Measurements from ENCODE around the gene CDC73. TPM values are rescaled to one million over a fixed set of nuclear protein-coding genes. Genes with fewer than 3 reads are reported as not detected.

CDC73 gene
- total RNA-seq: 10 to 100 TPM; 39.0 to 45.2 TPM

DNA sequence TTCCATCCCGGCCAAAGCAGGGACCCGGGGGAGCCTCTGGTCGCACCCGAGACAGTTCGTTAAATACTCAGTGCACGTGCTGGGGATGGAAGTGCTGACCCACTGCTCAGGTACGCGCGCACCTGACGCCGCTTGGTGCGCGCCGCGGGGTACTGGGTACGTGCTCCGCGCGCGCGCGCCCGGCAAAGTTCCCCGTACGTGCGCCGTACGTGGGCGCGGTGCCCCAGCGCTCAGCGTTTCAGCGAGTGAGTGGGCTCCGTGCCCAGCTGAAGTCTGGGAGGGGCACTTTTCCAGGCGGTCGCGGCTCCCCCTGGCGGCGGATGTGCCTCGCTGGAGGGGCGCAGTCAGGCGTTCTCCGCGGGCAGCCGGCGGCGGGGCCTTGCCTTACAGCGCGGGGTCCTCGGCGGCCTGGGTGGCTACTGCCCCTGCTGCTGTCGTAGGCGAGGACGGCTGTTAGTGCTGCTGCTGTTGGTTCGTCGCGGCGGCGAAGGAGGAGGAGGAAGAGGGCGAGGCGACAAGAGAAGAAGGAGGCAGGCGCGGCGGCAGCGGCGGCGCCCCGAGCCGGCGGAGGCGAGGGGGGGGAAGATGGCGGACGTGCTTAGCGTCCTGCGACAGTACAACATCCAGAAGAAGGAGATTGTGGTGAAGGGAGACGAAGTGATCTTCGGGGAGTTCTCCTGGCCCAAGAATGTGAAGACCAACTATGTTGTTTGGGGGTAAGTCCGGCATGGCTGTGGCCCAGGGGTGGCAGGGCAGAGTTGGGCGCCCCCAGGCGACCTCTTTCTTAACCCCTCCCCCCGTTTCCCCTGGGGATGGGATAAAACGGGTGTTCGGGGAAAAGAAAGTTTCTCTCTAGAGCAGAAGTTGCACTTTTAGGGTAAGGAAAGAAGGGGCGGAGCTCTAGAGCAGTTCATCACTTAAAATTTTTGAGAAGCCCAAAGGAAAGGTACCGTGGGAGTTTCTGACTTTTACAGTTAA, at the start of gene CDC73:
Gene CDC73, plus strand, starts transcription at position 416 of the 978 bp plus-strand sequence. Its CDS starts 170 bp downstream, at position 586.
- peaks cover 7% of the 10 kb centered on the region for H3K36me3 Mint-ChIP-seq (ENCODE audit: low read depth)
- peaks cover 1% of the 10 kb centered on the region for H3K27me3 Mint-ChIP-seq (ENCODE audit: low read depth)
- H3K27ac Mint-ChIP-seq: peak within 1 kb of the TSS; percentile 92
- intact Hi-C loops (cut with micrococcal nuclease): loop anchor here (1.0 to 5.0 kb wide), 10 partner anchors 17 to 1175 kb away; partner anchors contain the start of genes GLRX2, RGS13, RGS2 and RO60
- H3K9me3 Mint-ChIP-seq: no peaks in the 10 kb centered on the region
- CTCF ChIA-PET: interaction anchor here (1.0 to 2.1 kb wide), 9 partner anchors 12 to 316 kb away, joined by 3 to 9 read pairs (median 5); partner anchors contain the start of genes B3GALT2 and UCHL5
- peak within 1 kb of the TSS; percentile 92 for H3K4me3 Mint-ChIP-seq
- peak; percentile 97 for DNase-seq
- peaks cover 43% of the 10 kb centered on the region for H3K4me1 Mint-ChIP-seq (ENCODE audit: low read depth)

DNA sequence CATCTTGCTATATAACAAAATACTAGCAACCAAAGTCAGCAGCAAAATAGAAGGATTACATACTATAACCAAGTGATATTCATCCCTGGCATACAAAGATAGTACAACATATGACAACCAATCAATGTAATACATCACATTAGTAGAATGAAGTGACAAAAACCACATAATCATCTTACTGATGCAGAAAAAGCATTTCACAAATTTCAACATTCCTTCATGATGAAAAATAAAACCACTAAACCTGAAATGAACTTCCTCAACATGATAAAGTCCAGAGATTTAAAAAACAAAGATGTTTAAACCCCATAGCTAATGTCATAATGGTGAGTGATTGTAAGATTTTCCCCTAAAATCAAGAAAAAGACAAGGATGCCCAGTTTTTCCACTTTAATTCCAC, 43.8 kb upstream of the CDC73 start:
- Mint-ChIP-seq H3K4me3 (no peak overlapping the region), H3K27me3 (ENCODE audit: low read depth) (no peaks in the 10 kb centered on the region), H3K4me1 (ENCODE audit: low read depth) (peaks cover 7% of the 10 kb centered on the region), H3K27ac (no peak overlapping the region), H3K36me3 (ENCODE audit: low read depth) (peaks cover 39% of the 10 kb centered on the region), H3K9me3 (no peaks in the 10 kb centered on the region)
- CTCF ChIA-PET: no interaction called here
- DNase-seq: no peak
- intact Hi-C loops (cut with micrococcal nuclease): no loop called here

DNA sequence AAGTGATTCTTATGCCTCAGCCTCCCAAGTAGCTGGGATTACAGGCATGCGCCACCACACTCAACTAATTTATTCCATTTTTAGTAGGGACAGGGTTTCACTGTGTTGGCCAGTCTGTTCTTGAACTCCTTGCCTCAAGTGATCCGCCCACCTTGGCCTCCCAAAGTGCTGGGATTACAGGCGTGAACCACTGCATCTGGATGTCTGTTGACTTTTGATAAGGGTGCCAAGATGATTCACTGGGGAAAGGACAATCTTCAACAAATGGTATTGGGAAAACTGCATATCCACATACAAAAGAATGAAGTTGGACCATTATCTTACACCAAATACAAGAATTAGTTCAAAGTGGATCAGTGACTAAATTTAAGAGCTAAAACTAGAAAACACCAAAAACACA, 42.6 kb upstream of the CDC73 start:
- intact Hi-C loops (cut with micrococcal nuclease): no loop called here
- CTCF ChIA-PET: no interaction called here
- H3K4me3 Mint-ChIP-seq: no peak overlapping the region
- DNase-seq: no peak
- peaks cover 36% of the 10 kb centered on the region for H3K36me3 Mint-ChIP-seq (ENCODE audit: low read depth)
- H3K9me3 Mint-ChIP-seq: no peaks in the 10 kb centered on the region
- no peak overlapping the region for H3K27ac Mint-ChIP-seq
- H3K4me1 Mint-ChIP-seq (ENCODE audit: low read depth): peaks cover 6% of the 10 kb centered on the region
- H3K27me3 Mint-ChIP-seq (ENCODE audit: low read depth): no peaks in the 10 kb centered on the region

DNA sequence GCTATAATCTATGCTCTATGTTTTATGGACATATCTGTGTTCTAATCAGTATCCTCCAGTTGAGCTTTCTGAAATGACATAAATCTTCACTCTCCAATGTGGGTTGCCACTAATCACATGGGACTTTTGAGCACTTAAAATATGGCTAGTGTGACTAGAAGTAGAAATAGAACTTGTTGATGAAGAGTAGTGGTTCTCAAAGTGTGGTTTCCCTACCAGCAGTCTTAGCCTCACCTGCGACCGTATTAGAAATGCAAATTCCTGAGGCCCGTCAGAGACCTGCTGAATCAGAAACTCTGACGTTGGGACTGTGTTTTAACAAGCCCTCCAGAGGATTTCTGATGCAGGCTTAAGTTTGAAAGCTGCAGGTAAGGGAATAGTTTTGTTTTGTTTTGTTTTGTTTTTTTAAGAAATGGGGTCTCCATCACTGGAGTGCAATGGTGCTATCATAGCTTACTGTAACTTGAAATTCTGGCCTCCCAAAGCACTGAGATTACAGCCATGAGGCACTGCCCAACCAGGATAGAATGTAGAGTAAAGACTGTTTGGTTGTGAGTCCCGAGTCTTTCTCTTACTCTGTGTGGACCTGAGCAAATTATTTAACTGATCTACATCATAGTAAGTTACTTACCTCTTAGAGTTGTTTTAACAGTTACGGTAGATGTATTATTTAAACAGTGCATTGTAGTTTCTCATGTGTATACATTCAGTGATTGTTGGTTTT, 38.3 kb upstream of the CDC73 start:
- CTCF ChIA-PET: interaction anchor here (1.7 kb wide), 1 partner anchor 13 kb away, joined by 5 read pairs; no protein-coding TSS in a partner anchor
- intact Hi-C loops (cut with micrococcal nuclease): no loop called here
- no peak overlapping the region for H3K4me3 Mint-ChIP-seq
- no peak overlapping the region for H3K27ac Mint-ChIP-seq
- H3K27me3 Mint-ChIP-seq (ENCODE audit: low read depth): no peaks in the 10 kb centered on the region
- no peaks in the 10 kb centered on the region for H3K9me3 Mint-ChIP-seq
- no peaks in the 10 kb centered on the region for H3K4me1 Mint-ChIP-seq (ENCODE audit: low read depth)
- no peak for DNase-seq
- peaks cover 28% of the 10 kb centered on the region for H3K36me3 Mint-ChIP-seq (ENCODE audit: low read depth)

DNA sequence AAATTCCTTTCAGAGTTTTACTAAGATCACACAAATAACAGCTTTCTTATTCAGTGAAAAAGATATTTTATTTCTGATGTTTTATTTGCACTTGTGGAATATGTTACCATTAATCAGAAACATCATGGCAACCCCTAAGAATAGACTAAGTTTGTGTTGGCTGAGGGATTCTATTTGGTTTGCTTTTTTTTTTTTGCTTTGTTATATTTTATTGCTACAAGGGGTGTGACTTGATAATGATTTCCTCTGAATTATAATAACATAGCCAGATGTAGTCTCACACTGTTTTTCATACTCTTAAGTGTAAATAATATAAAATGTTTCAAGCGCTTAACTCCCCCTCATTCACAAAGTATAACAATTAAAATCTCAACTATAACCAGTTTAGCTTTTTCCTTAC, 36.6 kb upstream of the CDC73 start:
- no peak overlapping the region for H3K4me3 Mint-ChIP-seq
- no peak overlapping the region for H3K27ac Mint-ChIP-seq
- intact Hi-C loops (cut with micrococcal nuclease): no loop called here
- CTCF ChIA-PET: interaction anchor here (0.6 to 1.7 kb wide), 6 partner anchors 15 to 1296 kb away, joined by 3 to 7 read pairs (median 4); no protein-coding TSS in a partner anchor
- H3K4me1 Mint-ChIP-seq (ENCODE audit: low read depth): no peaks in the 10 kb centered on the region
- peaks cover 15% of the 10 kb centered on the region for H3K36me3 Mint-ChIP-seq (ENCODE audit: low read depth)
- H3K9me3 Mint-ChIP-seq: no peaks in the 10 kb centered on the region
- no peaks in the 10 kb centered on the region for H3K27me3 Mint-ChIP-seq (ENCODE audit: low read depth)
- no peak for DNase-seq

DNA sequence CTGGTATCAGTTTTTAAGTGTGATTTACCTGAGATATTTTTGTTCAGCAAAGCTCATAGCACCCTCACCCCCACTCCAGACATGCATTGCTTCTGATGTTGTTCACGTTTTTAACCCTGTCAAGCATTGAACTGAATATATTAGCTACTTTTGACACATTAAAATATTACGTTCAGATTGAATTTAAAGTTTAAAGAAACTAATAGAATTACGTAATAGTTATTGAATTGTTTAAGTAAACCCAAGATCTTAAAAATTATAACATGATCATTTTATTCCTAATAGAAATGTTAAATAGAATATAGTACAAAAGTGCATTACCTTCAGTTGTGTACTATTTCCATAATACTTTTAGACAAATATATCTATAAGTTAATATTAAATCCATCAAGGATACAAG, 35.5 kb upstream of the CDC73 start:
- H3K9me3 Mint-ChIP-seq: no peaks in the 10 kb centered on the region
- H3K27me3 Mint-ChIP-seq (ENCODE audit: low read depth): no peaks in the 10 kb centered on the region
- no peaks in the 10 kb centered on the region for H3K4me1 Mint-ChIP-seq (ENCODE audit: low read depth)
- H3K27ac Mint-ChIP-seq: no peak overlapping the region
- CTCF ChIA-PET: no interaction called here
- no peak overlapping the region for H3K4me3 Mint-ChIP-seq
- DNase-seq: no peak
- intact Hi-C loops (cut with micrococcal nuclease): no loop called here
- peaks cover 15% of the 10 kb centered on the region for H3K36me3 Mint-ChIP-seq (ENCODE audit: low read depth)

DNA sequence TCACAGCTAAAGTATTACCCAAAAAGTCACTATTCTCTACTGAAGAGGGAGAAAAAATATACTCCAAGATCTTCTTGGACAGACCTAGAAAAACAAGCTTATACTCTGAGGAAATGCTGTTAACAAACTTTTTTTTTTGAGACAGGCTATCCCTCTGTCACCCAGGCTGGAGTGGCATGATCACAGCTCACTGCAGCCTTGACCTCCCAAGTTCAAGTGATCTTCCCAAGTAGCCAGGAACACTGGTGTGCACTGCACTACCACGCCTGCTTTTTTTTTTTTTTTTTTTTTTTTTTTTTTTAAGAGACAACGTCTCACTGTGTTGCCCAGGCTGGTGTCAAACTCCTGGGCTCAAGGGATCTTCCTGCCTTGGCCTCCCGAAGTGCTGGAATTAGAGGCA, 33.9 kb upstream of the CDC73 start:
- Mint-ChIP-seq H3K27ac (no peak overlapping the region), H3K4me1 (ENCODE audit: low read depth) (no peaks in the 10 kb centered on the region), H3K36me3 (ENCODE audit: low read depth) (peaks cover 9% of the 10 kb centered on the region), H3K27me3 (ENCODE audit: low read depth) (no peaks in the 10 kb centered on the region), H3K4me3 (no peak overlapping the region), H3K9me3 (no peaks in the 10 kb centered on the region)
- intact Hi-C loops (cut with micrococcal nuclease): no loop called here
- no peak for DNase-seq
- CTCF ChIA-PET: interaction anchor here (0.7 kb wide), 1 partner anchor 35 kb away, joined by 3 read pairs; no protein-coding TSS in a partner anchor

DNA sequence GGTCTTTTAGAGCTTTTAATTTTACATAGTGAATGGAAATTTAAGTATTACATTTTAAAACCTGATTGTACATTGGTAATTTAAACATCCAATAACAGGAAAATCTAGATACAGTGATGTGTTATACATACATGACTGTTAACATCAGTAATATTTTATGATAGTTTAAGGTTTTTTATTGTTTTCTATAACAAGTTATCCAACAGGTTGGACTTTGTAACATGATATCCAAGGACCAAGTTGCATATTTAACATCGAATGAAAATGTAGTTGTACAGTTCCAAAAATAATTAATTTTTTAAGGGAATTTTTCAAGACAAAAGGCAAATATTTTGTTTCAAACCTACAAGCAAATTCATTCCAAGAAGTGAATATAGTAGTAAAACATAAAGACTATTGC, 31.0 kb upstream of the CDC73 start:
- no peak for DNase-seq
- no peaks in the 10 kb centered on the region for H3K27me3 Mint-ChIP-seq (ENCODE audit: low read depth)
- no peak overlapping the region for H3K27ac Mint-ChIP-seq
- intact Hi-C loops (cut with micrococcal nuclease): no loop called here
- peaks cover 9% of the 10 kb centered on the region for H3K36me3 Mint-ChIP-seq (ENCODE audit: low read depth)
- H3K4me3 Mint-ChIP-seq: no peak overlapping the region
- H3K4me1 Mint-ChIP-seq (ENCODE audit: low read depth): no peaks in the 10 kb centered on the region
- no peaks in the 10 kb centered on the region for H3K9me3 Mint-ChIP-seq
- CTCF ChIA-PET: no interaction called here

DNA sequence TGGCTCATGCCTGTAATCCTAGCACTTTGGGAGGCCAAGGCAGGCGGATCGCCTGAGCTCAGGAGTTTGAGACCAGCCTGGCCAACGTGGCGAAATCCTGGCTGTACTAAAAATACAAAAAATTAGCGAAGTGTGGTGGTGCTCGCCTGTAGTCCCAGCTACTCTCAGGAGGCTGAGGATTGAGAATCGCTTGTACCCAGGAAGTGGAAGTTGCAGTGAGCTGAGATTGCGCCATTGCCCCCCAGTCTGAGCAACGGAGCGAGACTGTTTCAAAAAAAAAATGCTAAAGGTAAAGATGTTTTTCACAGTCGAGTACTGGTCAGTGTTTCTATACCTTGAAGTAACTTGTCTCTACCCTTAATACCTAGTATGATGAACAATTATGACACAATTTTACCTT, 27.7 kb upstream of the CDC73 start:
- Mint-ChIP-seq H3K9me3 (no peaks in the 10 kb centered on the region), H3K27me3 (ENCODE audit: low read depth) (no peaks in the 10 kb centered on the region), H3K36me3 (ENCODE audit: low read depth) (peaks cover 13% of the 10 kb centered on the region), H3K4me3 (no peak overlapping the region), H3K4me1 (ENCODE audit: low read depth) (no peaks in the 10 kb centered on the region), H3K27ac (no peak overlapping the region)
- CTCF ChIA-PET: no interaction called here
- DNase-seq: no peak
- intact Hi-C loops (cut with micrococcal nuclease): no loop called here

DNA sequence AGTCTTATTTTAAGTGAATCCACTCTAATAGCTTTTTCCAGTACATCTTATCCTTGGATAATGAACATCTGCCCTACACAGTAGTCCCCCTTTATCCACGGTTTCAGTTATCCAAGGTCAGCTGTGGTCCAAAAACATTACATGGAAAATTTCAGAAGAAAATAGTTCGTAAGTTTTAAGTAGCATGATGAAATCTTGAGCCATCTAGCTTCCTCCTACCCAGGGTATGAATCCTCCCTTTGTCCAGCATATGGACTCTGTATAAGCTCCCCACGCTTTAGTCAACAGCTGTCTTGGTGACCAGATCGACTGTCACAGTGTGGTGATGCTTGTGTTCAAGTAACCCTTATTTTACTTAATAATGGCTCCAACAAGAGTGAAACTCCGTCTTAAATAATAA, 19.2 kb upstream of the CDC73 start:
- intact Hi-C loops (cut with micrococcal nuclease): no loop called here
- no peaks in the 10 kb centered on the region for H3K36me3 Mint-ChIP-seq (ENCODE audit: low read depth)
- no peak overlapping the region for H3K4me3 Mint-ChIP-seq
- DNase-seq: no peak
- H3K9me3 Mint-ChIP-seq: no peaks in the 10 kb centered on the region
- CTCF ChIA-PET: no interaction called here
- peaks cover 19% of the 10 kb centered on the region for H3K4me1 Mint-ChIP-seq (ENCODE audit: low read depth)
- no peak overlapping the region for H3K27ac Mint-ChIP-seq
- H3K27me3 Mint-ChIP-seq (ENCODE audit: low read depth): no peaks in the 10 kb centered on the region

DNA sequence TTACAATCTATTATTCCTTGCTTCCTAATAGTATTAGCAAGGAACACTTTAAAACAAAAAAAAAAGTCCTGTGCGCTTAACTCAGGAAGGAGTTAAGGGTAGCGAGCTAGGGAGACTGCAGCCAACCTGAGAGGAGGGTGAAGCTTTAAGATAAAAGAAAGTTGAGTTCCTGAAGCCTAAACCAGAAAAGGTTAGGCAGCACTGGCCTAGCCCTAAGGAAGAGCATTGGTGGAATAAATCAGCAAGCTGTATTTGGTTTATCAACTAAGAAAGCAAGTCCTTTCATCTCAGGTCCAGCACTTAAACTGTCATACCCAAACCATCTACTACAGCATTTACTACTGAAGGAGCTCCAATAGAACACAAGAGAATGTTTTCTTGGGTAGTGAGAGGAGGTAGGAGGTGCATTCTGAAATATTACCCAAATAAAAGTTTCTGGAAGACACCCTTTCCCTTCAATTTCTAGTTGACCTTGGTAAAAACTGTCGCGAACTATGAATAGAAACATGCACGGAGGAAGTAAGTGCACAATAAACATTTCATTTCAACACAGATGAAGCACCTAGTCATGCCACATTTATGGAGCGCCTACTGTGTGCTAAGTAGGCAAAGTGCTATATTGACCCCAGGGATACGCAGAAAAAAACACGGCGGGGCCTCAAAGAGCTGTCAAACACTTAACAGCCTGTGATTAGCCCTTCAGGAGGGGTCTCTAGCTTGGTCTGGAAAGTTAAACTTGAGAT, 17.9 kb upstream of the CDC73 start:
- Mint-ChIP-seq H3K9me3 (no peaks in the 10 kb centered on the region), H3K4me3 (peak overlapping the region; percentile 89), H3K27me3 (ENCODE audit: low read depth) (no peaks in the 10 kb centered on the region), H3K27ac (no peak overlapping the region), H3K4me1 (ENCODE audit: low read depth) (peaks cover 19% of the 10 kb centered on the region), H3K36me3 (ENCODE audit: low read depth) (no peaks in the 10 kb centered on the region)
- DNase-seq: no peak
- intact Hi-C loops (cut with micrococcal nuclease): no loop called here
- CTCF ChIA-PET: interaction anchor here (0.7 to 1.3 kb wide), 4 partner anchors 18 to 84 kb away, joined by 3 to 5 read pairs (median 3); partner anchors contain the start of genes CDC73 and UCHL5

DNA sequence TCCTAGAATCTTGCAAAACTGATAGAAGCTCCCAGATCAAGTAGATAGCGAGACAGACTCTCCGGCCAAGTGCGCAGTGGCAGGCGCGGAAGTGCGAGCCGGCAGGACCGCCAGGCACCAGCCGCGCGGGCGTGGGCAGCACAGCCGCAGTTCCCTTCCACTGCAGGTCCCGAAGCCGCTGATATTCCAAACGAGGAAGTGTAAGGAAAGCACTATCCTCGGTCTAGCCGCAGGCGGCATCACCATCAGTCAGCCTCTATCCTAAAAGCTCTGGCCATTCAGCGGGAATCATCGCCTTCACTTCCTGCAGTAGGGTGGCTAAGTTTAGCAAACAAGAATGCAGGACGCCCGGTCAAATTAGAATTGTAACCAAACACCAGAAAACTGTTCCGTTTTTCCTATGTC, 17.3 kb upstream of the CDC73 start:
- intact Hi-C loops (cut with micrococcal nuclease): no loop called here
- peaks cover 19% of the 10 kb centered on the region for H3K4me1 Mint-ChIP-seq (ENCODE audit: low read depth)
- peak; percentile 13 for DNase-seq
- H3K27ac Mint-ChIP-seq: no peak overlapping the region
- no peaks in the 10 kb centered on the region for H3K36me3 Mint-ChIP-seq (ENCODE audit: low read depth)
- no peaks in the 10 kb centered on the region for H3K27me3 Mint-ChIP-seq (ENCODE audit: low read depth)
- H3K9me3 Mint-ChIP-seq: no peaks in the 10 kb centered on the region
- peak overlapping the region; percentile 89 for H3K4me3 Mint-ChIP-seq
- CTCF ChIA-PET: interaction anchor here (0.6 to 1.3 kb wide), 3 partner anchors 17 to 48 kb away, joined by 3 to 5 read pairs (median 3); partner anchors contain the start of genes CDC73 and UCHL5

All from activated naive CD4-positive, alpha-beta T cell treated with anti-CD3 and anti-CD28 coated beads for 36 hours (primary cell).